RKO (cell line): ENCODE measurements around the gene ARHGEF11.

Source experiments
- DNase-seq: peaks from one replicate; pipeline ENCODE4 v3.0.0-alpha.2; 2016; ENCODE audit warnings: low spot score

The ARHGEF11 gene

DNA sequence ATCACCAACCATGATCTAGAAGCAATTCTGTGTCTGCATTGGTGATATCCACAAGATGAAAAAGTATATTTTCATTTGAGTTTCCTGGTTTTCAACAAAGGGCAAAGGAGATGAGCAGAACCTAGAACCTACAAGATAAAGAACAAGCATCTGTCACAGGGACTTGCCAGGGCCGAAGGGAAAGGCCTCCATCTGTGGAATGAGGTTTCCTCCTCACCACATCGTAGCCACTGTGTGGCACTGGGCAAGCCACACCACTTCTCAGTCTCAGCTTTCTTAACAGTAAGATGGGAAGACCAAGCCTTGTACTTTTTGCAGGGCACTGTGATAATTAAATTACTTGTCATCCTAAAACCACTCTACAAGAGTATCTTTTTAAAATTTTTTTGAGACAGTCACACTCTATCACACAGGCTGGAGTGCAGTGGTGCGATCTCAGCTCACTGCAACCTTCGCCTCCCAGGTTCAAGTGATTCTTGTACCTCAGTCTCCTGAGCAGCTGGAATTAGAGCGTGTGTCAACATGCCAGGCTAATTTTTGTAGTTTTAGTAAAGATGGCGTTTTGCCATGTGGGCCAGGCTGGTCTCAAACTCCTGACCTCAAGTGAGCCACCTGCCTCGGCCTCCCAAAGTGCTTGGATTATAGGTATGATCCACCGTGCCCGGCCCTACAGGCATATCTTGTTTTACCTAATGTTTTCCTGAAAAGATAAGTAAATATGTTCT is 45.8 kb downstream of the ARHGEF11 start:
- DNase-seq: no peak

DNA sequence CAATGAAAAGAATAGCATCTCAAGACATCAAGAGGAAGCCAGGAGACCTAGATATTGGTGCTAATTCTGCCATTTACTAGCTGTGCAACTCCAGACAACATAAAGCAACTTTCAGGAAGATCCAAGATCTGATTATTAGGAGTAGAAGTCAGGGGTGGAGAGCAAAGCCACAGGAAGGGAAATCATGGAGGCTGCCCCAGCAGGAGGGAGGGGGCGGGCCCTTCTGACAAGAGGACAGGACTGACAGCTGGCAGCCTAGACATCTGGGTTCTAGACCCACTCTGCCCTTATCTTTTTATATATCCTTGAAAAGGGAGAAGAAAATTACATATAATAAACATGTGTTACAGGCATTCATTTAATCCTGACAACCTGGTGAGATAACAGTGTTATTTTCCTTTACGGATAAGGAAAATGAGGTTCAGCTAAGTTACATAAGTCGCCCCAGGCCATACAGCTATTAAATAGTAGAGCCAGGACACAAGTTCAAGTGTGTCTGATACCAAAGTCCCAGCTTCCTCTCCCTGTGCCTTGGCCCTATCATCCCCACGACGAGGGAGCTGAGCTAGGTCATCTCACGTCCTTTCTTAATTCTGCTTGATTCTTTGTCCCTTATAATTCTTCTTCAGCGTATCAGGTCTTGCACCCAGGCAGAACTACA is 46.6 kb downstream of the ARHGEF11 start:
- no peak for DNase-seq

DNA sequence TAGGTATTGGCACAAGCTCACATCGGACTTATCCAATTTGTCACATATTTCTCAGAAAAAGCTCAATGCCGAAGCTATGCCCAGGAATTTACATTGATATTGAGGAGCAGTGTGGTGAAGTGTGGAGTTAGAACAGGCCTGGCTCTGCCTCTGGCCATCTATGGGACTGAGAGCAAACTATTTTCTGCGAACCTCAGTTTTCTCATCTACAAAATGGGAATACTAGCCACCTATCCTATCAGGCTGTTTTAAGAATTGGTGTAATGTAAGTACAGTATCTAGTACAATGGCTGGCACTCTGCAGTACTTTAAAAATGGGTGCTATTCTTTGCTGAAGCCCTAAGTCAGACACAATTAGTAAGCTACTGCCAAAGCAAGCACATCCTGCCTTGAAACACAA is 47.2 kb downstream of the ARHGEF11 start:
- no peak for DNase-seq

DNA sequence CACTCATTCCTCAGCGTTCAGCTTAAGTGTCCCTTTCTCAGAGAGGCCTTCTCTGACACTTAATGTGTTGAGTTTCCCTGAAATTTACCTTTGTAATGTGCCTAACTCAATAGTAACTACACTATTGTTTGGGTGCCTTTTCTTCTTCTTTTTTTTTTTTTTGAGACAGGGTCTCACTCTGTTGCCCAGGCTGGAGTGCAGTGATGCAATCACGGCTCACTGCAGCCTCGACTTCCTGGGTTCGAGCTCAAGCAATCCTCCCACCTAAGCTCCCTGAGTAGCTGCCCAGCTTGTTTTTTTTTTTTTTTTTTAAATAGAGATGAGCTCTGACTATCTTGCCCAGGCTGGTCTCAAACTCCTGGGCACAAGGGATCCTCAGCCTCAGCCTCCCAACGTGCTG is 50.1 kb downstream of the ARHGEF11 start:
- DNase-seq: no peak

DNA sequence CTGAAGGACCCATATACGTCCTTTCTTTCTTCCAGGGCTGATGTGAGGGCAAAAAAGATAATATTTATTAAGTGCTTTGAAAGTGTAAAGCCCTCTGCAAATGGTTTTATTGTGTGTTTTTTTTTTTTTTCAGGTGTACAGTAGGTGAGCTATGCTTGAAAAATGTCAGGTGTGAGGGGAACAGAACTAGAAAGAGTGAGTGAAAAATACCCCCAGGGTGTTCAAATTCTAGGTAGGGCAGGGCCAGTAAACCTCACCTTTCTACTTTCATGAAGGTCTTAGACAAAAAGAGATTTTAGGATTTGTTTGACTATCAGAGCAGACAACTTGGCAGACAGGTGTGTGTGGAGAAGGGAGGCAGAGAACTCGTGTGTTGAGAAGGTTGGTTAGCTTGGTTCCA is 51.3 kb downstream of the ARHGEF11 start:
- DNase-seq: no peak

DNA sequence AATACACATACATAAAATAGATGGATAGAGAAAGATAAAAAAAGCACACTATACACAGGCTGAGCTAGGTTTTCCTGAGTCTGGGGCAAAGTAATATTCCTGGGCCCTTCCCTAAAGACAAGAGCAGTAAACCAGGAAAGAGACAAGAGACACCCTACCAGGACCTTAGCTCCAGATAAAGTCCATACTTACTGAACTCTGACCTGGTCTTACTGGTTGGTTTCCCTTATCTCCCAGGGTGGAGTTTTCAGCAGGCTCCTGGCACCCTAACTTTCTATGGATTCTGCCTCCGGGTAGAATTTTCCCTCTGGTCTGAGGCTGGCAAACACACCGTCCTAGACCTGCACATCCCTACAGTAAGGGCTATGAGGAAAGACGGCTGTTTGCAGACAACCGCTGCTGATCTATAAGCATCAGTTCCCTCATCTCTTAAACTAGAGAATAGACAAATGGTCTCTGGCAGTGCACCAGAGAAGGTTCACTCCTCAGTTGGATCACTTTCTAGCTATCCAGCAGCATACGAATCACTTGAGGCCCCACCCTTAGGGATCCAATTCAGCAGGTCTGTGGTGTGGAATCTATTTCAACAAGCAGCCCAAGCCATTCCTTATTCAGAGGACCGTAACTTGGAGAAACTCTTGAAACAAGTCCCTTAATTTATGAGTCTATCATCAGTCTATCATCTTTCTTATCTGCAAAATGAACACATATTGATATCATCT is 52.0 kb downstream of the ARHGEF11 start:
- DNase-seq: no peak

DNA sequence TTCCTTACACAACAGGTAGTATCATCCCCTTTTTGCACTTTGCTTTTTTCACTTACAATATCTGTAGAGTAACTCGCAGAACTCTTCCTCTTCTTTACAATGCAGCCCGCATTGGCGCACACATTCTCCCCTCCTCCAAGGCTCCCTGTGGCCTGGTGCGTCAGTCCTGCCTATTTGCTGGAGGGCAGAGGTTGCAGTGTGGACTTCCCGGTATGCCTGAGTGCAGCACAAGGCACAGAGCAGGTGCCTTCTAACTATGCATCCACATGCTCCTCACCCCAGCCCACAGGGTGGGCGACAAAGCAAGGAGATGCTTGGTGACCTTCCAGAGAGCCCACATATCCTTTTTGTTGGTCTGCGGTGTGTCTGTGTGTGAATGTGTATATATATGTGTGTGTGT is 53.3 kb downstream of the ARHGEF11 start:
- no peak for DNase-seq

DNA sequence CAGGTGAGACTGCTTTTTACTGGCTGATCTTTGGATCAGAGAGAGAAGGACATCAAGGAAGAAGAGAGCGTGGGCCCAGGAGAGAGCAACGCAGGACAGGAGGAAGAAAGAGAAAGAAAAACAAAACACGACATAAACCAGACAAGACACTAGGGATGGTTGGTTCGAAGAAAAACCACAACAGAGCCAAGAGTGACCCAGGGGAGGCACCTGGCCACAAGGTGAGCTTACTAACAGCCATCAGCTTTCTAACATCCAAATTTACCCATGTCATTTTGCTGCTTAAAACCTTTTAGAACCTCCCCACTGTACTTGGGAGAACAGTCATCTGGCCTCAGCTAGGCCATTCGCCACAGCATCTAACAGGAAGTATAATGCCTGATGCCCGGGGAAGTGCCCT is 57.8 kb downstream of the ARHGEF11 start:
- no peak for DNase-seq

DNA sequence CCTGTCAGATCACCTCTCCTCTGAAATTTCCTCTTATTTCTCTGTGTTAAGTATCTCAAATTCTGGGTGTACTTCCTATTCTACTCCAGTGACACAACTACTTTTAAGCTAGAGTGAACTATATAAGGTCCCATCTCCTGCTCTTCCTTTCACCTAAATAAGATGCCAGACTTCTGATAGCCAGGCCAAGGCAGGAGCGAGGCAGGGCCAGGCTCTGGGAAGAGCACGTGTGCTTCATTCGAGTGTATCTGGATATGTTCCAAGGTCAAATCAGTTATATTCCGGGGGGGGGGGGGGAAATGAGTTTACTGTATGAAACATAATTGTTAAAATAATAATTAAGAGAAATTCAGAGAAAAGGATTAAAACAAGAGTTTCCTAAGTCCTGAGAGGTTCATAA is 65.0 kb downstream of the ARHGEF11 start:
- no peak for DNase-seq

DNA sequence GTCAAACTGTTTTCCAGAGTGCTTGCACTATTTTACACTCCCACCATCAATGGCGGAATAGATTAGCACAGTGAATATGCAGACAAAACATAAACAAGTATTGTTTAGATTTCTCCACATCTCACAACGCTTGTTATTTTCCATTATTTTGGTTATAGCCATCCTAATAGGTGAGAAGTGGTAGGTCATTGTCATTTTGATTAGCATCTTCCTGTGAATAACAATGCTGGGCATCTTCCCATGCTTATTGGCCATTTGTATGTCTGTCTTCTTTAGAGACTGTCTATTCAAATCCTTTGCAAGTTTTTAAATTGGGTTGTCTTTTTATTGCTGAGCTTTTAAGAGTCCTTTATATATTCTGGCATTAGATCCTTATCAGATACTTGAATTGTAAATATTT is 70.5 kb downstream of the ARHGEF11 start:
- no peak for DNase-seq

DNA sequence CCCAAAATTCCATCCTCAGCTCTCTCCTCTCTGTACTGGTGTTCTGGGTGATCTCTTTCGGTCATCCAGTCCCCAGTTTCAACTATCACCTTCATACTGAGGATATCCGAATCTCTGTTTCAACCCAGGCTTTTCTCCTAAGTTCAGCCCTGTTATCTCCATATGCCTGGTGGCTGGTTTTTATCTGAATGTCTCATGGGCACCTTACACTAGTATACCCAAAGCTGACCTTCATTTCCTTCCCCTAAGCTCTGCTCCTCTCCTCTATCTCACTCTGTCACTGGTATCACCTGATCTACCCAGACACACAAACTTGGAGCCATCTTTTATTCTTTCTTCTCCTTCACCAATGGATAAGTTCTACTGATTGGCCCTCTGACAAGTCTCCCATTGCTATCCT is 72.1 kb downstream of the ARHGEF11 start:
- no peak for DNase-seq

DNA sequence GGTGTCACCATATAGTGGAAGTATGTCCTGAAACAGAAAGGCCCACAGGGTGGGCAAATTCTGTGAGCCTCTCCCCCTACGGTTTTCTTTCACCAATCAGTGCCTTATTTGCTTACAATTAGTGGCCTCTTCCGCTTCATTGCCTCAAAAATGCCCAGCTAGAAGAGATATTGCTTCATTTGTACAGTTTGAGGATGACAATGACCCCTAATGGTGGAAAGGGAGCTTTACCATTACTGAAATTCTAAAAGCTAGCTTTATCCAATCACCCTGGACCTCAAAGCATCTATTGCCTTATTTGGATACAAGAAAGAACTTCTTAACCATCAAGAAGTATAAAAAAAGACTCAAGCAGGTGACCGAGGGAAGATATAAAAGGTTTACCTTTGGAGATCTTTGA is 75.5 kb downstream of the ARHGEF11 start:
- no peak for DNase-seq

DNA sequence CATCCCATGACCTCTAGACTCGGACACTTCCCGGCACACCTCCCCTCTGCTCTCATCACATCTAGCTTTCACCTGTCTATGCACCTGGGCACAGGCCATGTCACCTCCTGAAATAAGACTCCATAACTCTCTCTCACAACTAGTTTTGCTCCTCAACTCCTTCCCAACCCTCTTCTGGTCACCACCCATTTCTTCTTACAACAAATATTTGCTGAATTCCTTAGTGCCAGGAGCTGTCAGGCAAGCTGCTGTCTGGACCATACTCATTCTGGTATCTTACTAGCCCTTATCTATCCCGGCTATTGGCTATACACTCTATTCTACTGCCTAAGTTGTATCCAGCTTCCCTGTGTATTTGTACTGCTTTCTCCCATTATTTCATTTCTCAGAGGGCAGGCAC is 76.0 kb downstream of the ARHGEF11 start:
- no peak for DNase-seq

DNA sequence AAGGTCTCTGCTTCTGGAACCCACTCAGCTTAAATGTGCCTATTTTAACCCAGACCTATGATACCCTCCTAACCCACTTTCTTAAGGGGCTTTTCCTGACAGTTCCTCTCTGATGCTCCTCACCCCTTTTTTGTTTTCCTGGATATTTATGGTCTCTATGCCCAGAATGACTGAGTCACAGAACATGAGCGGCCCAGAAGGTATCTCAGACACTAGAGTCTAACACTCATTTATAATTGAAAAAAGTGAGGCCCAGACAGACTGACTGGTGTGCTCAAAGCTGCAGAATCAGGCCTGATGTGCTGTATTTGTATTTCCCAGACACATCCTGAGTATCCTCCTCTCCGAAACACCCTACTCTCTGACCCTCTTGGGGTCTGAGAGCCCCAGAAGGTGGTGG is 81.1 kb downstream of the ARHGEF11 start:
- peak; percentile 10 for DNase-seq

DNA sequence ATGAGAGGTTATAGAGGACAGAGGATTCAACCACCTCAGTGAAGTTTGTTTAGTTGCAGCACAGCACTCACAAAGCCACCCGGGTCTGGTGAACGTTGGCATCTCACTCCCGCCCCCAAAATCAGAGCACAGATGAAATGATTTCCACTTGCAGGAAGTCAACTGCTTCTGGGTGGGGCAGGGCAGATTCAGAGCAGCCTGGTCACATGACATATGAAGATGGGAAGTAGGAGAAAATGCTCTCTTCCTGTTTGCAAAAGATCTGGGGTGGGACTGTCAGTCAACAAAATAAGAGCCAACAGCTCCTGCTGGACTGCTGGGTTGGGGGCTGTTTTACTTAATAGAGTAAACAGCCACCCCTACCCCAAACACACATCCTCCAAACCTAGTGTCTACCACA is 81.9 kb downstream of the ARHGEF11 start:
- no peak for DNase-seq

DNA sequence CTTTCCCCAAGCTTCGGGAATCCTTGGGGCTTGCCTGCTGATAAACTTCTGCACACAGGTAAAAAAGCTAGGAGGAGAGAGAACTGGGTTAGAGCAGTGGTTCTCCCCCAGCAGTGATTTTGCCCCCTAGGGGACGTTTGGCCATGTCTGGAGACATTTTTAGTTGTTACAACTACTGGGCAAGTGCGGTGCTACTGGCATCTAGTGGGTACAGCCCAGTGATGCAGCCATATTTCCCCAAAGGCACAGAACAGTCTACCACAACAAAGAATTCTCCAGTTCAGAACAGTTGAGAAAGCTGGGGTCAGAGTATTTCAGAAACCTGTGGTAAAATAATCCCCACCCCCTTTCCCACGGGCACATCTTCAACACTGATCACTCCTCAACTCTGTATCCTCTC is 83.8 kb downstream of the ARHGEF11 start:
- DNase-seq: peak; percentile 67

DNA sequence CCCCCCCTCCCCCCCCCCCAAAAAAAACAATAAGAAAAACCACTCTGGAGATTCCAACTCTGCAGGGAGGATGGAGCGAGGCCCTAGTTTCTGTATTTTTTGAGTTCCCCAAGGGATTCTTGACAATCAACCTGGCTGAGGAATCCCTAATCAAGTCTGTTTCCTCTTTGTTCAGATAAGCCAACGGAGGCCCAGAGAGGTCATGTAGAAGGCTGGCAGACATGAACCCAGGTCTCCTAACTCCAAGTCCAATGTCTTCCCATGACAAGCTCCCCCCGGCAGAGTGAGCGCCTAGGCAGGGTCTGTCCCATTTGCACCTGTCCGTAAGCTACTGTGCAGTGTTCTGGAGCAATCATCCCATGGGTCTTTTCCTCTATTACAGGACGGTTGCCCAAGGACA is 85.6 kb downstream of the ARHGEF11 start:
- DNase-seq: no peak

DNA sequence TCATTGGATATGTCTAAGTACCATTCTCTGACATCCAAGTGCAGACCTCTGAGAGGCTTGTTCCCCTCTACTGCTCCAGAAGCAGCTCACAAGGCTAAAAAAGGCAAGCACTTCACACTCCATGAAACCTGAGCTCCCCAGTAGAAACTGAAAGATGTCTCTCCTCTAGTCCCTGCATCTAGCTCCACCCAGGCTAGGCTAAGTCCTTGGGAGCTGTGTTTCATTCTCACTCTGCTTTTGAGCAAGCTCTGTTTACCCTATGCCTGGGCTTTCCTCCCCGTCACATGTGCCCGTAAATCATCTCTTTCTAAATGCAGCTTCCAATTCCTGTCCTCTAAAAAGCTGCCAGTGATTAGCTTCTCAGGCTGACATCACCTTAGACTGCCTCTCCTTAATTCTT is 86.1 kb downstream of the ARHGEF11 start:
- no peak for DNase-seq

DNA sequence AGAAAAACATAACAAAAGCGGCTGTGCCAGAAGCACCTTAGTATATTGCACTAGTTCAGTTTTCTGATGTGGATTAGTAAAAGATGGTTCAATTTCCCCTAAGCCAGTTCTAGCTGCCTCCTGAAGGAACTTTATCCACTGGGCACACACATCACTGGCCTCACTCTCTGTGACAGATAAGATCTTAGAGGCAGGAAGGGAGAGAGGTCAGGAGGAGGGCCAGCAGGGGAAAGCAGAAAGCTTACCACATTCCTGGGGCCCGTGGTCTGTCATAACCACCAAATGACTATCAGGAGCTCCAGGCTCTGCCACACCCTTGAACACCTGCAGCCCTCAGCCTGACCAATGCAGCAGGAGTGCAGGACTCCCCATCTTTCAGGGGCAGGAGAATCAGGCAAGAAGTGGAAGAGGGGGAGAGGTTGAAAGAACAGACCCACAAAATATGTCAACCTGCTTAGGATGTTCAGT is 87.3 kb downstream of the ARHGEF11 start:
- DNase-seq: no peak

DNA sequence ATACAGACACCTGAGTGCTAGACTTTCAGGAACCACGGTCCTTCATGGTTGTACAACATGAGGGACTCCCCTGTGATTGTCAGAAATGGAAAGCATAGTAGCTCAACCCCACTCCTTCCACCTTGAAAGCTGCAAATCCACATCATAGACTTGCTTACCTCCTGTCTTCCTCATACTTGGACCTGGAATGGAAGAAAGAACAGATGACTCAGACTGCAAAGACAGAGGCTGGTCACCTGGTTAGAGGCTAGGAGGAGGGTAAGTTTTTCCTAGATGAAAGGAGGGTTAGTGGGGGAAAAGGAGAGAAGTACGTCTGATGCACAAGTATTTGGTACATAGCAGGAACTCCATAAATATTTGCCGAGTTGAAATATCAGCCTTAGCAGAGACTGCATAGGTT is 87.9 kb downstream of the ARHGEF11 start:
- DNase-seq: no peak

DNA sequence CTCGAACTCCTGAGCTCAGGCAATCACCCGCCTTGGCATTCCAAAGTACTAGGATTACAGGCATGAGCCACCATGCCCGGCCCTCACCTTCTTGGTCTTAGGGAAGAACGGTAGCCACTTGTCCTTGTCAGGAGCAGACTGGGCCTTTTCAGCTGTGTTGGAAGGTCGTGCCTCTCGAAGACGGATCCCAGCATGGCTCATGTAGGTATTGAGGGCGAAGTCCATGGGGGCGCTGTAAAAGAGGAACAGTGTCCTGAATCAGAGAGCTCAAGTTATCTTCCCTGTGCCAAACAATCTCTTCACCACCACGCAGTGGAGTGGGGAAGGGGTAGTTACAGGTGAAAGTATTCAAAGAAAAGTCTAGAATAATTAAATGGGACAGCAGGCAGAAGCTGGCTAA is 89.2 kb downstream of the ARHGEF11 start:
- DNase-seq: no peak

DNA sequence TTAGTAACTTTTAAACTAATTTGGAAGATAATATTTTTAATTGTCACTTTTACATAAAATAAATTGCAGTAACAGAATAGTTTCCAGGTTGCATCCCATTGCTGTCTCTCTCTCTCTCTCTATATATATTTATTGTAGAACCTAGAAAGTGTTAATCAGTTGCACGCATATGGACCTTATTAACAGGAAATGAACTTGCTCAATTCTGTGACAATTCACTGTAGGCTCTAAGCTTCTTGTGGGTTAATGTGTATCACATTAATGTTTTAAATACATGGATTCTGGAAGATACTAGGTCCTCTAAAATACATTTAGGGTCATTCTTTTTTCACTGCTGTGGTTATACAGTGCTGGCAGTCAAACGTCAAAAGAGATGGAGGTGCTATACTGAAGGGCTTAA is 92.0 kb downstream of the ARHGEF11 start:
- no peak for DNase-seq

DNA sequence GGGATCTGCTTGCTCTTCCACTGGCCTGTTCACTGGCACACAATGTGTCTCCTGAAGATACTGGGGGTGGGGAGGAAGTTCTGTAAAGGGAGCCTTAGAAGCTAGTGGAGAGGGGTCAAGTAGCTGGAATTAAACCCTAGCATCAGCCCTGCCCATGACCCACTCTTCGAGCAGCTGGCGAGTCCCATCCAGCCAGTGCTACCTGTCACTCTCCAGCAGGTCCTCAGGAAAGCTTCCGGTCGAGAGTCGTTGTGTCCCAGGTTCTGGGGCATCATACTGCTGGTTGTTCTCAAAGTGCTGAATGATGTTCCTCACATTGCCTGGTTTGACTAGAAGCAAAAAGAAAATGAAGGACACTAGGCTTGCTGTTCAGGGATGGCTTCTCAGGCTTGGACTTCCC is 94.2 kb downstream of the ARHGEF11 start:
- DNase-seq: no peak
